HepG2 (cell line): ENCODE measurements around the gene BRI3BP. TPM values are rescaled to one million over a fixed set of nuclear protein-coding genes. Genes with fewer than 3 reads are reported as not detected.

Experiments used
- BORCS8-MEF2B ChIP-seq: sonication (generic); formaldehyde crosslinking; IDR thresholded peaks from 2 replicates; pipeline ENCODE4 v1.8.0; 2022; ENCODE audit warnings: mild to moderate bottlenecking, missing genetic modification reagents
- BRD4 ChIP-seq: sonication (generic); formaldehyde crosslinking; IDR thresholded peaks from 2 replicates; pipeline ENCODE4 v1.4.0; 2020; ENCODE audit warnings: missing genetic modification reagents
- CHCHD3 ChIP-seq: sonication (generic); formaldehyde crosslinking; IDR thresholded peaks from 2 replicates; pipeline ENCODE4 v1.8.0; 2022; ENCODE audit warnings: mild to moderate bottlenecking, missing genetic modification reagents, moderate library complexity
- DNMT1 ChIP-seq: sonication (generic); formaldehyde crosslinking; IDR thresholded peaks from 2 replicates; pipeline ENCODE4 v1.5.1; 2020; ENCODE audit warnings: mild to moderate bottlenecking, missing genetic modification reagents
- FOXK1 ChIP-seq: sonication (generic); formaldehyde crosslinking; IDR thresholded peaks from 2 replicates; pipeline ENCODE4 v1.4.0; 2020; ENCODE audit warnings: low read depth, missing genetic modification reagents, borderline replicate concordance
- FOXK2 ChIP-seq: fragments of 450-650 bp; IDR thresholded peaks from 2 replicates; pipeline ENCODE4 v1.6.1; 2016
- HDAC2 ChIP-seq: sonication (generic); formaldehyde crosslinking; IDR thresholded peaks from 2 replicates; pipeline ENCODE4 v1.4.0; 2020; ENCODE audit warnings: missing genetic modification reagents
- PAF1 ChIP-seq: IDR thresholded peaks from 2 replicates; pipeline ENCODE4 v1.6.1; 2016; ENCODE audit warnings: missing genetic modification reagents, missing compliant biosample characterization
- PHF8 ChIP-seq: sonication (generic); formaldehyde crosslinking; IDR thresholded peaks from 2 replicates; pipeline ENCODE4 v1.5.0; 2020; ENCODE audit warnings: missing genetic modification reagents
- RFXAP ChIP-seq: sonication (generic); formaldehyde crosslinking; IDR thresholded peaks from 2 replicates; pipeline ENCODE4 v1.4.0; 2020; ENCODE audit warnings: missing genetic modification reagents, borderline replicate concordance
- SP5 ChIP-seq: IDR thresholded peaks from 2 replicates; pipeline ENCODE4 v1.6.1; 2016; ENCODE audit warnings: low read depth, borderline replicate concordance
- SRF ChIP-seq: IDR thresholded peaks from 2 replicates; pipeline ENCODE4 v1.6.1; 2011; ENCODE audit warnings: mild to moderate bottlenecking, low read depth, low read length, moderate library complexity
- TCF12 ChIP-seq, 2 experiments: fragments of 450-650 bp in 1 of 2; sonication (generic) in 1 of 2; formaldehyde crosslinking in 1 of 2; IDR thresholded peaks; 2 replicates each; pipeline versions ENCODE4 v1.6.1 to v1.8.0; 2017 to 2022; ENCODE audit warnings: antibody characterized with exemption in 1 of 2, mild to moderate bottlenecking in 1 of 2, missing genetic modification reagents in 1 of 2, moderate library complexity in 1 of 2
- ZBTB21 ChIP-seq: sonication (generic); formaldehyde crosslinking; IDR thresholded peaks from 2 replicates; pipeline ENCODE4 v1.4.0; 2020; ENCODE audit warnings: missing genetic modification reagents
- ZBTB37 ChIP-seq: sonication (generic); formaldehyde crosslinking; IDR thresholded peaks from 2 replicates; pipeline ENCODE4 v1.4.0; 2020; ENCODE audit warnings: mild to moderate bottlenecking, missing genetic modification reagents
- ZNF282 ChIP-seq: fragments of 450-650 bp; IDR thresholded peaks from 2 replicates; pipeline ENCODE4 v1.6.1; 2018; ENCODE audit not compliant: partially characterized antibody
- ZNF326 ChIP-seq: sonication (generic); formaldehyde crosslinking; IDR thresholded peaks from 2 replicates; pipeline ENCODE4 v1.4.0; 2020; ENCODE audit warnings: missing genetic modification reagents, borderline replicate concordance
- ZNF564 ChIP-seq: sonication (generic); formaldehyde crosslinking; IDR thresholded peaks from 2 replicates; pipeline ENCODE4 v1.8.1; 2023; ENCODE audit warnings: mild to moderate bottlenecking, missing genetic modification reagents
- ZNF615 ChIP-seq: sonication (generic); formaldehyde crosslinking; IDR thresholded peaks from 2 replicates; pipeline ENCODE4 v1.5.0; 2020; ENCODE audit warnings: mild to moderate bottlenecking, missing genetic modification reagents, borderline replicate concordance
- ZNF639 ChIP-seq: conservative IDR thresholded peaks from 2 replicates; pipeline ENCODE4 v1.6.1; 2018; ENCODE audit warnings: missing genetic modification reagents
- ZNF644 ChIP-seq: IDR thresholded peaks from 2 replicates; pipeline ENCODE4 v1.6.1; 2016; ENCODE audit warnings: low read depth
- ZNF784 ChIP-seq: sonication (generic); formaldehyde crosslinking; IDR thresholded peaks from 2 replicates; pipeline ENCODE4 v1.5.1; 2020; ENCODE audit warnings: missing genetic modification reagents, mild to moderate bottlenecking, borderline replicate concordance
- polyA plus RNA-seq, 8 experiments: library from polyadenylated mRNA; depleted of rRNA in 3 of 8; stranded (reverse) in 7 of 8; unstranded in 1 of 8; fragments of >200 nt; fragmentation: Illumina TruSeq in 4 of 8; extraction: Trizol in 4 of 8; gene quantifications; 2 replicates each; pipeline versions ENCODE4 v1.2.1 to v1.2.3, GENCODE V29; 2011 to 2016; ENCODE audit warnings: low read depth in 4 of 8, missing spikeins in 1 of 8, mixed read lengths in 1 of 8; ENCODE audit not compliant: insufficient read depth in 1 of 8
- total RNA-seq, 5 experiments: library from RNA; depleted of rRNA; stranded (reverse); fragments of >200 nt; fragmentation: Illumina TruSeq; extraction: Trizol; gene quantifications; 2 replicates each; pipeline ENCODE4 v1.2.3, GENCODE V29; 2016; ENCODE audit warnings: low read depth in 1 of 5
- TF ChIP-seq, protein P1 (sequence below): sonication (generic); formaldehyde crosslinking; IDR thresholded peaks from 2 replicates; pipeline ENCODE4 v1.4.0; 2020; ENCODE audit warnings: missing genetic modification reagents
- TF ChIP-seq, protein P2 (sequence below): sonication (generic); formaldehyde crosslinking; IDR thresholded peaks from 2 replicates; pipeline ENCODE4 v1.4.0; 2020; ENCODE audit warnings: missing genetic modification reagents
- TF ChIP-seq, protein P3 (sequence below): sonication (generic); formaldehyde crosslinking; IDR thresholded peaks from 2 replicates; pipeline ENCODE4 v1.8.1; 2023; ENCODE audit warnings: mild to moderate bottlenecking, missing genetic modification reagents

Gene BRI3BP
- total and polyA plus RNA-seq, 2 of the 13 experiments (the other 11 are each of a cell fraction or from before 2014, with no cell fraction given): 7.5 to 21.1 TPM

DNA sequence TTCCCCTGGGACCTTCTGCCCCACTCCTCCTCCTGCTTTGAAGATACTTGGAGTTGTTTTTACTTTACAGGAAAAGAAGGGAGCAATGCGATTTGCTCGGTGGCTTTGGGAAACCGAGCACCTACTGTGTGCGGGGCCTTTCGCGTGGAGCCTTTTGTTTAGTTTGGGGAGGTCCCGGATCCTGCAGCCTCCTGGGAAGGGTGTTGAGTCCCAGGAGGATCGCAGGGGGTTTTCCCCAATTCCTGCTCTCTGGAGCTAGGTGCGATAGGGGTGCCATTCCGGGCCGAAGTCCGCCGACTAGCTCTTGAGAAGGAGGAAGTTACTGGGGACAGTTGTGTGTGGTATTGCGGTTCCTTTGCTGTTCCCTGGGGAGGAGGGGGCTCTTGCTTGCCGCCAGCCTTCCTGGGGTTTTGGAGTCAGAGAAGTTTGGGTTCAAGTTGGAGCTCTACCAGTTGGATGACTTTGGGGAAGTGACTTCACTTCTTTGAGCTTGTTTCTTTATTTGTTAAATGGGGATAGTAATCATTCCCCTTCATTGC is 1.1 kb downstream of the BRI3BP start (continued):
- TF ChIP-seq, protein P1, sequence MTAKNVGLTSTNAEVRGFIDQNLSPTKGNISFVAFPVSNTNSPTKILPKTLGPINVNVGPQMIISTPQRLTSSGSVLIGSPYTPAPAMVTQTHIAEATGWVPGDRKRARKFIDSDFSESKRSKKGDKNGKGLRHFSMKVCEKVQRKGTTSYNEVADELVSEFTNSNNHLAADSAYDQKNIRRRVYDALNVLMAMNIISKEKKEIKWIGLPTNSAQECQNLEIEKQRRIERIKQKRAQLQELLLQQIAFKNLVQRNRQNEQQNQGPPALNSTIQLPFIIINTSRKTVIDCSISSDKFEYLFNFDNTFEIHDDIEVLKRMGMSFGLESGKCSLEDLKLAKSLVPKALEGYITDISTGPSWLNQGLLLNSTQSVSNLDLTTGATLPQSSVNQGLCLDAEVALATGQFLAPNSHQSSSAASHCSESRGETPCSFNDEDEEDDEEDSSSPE (CRISPR knock-in tag): no peak
- TF ChIP-seq ZNF615 (CRISPR knock-in tag): no peak
- no peak for TF ChIP-seq SP5 (CRISPR knock-in tag)
- no peak for TF ChIP-seq ZNF326 (CRISPR knock-in tag)
- no peak for TF ChIP-seq HDAC2 (CRISPR knock-in tag)
- peak; percentile 16; the same call in 1 of the 2 replicates for TF ChIP-seq PHF8 (CRISPR knock-in tag)
- no peak for TF ChIP-seq ZNF282
- TF ChIP-seq CHCHD3 (CRISPR knock-in tag): no peak
- TF ChIP-seq RFXAP (CRISPR knock-in tag): 0 out of 2 replicates have a peak, but pooled peaks have one; percentile 52
- no peak for TF ChIP-seq ZNF644
- no peak for TF ChIP-seq BRD4 (CRISPR knock-in tag)
- no peak for TF ChIP-seq ZBTB37 (CRISPR knock-in tag)
- TF ChIP-seq SRF: no peak
- no peak for TF ChIP-seq PAF1
- TF ChIP-seq DNMT1 (CRISPR knock-in tag): no peak
- no peak for TF ChIP-seq ZBTB21
- TF ChIP-seq, protein P2, sequence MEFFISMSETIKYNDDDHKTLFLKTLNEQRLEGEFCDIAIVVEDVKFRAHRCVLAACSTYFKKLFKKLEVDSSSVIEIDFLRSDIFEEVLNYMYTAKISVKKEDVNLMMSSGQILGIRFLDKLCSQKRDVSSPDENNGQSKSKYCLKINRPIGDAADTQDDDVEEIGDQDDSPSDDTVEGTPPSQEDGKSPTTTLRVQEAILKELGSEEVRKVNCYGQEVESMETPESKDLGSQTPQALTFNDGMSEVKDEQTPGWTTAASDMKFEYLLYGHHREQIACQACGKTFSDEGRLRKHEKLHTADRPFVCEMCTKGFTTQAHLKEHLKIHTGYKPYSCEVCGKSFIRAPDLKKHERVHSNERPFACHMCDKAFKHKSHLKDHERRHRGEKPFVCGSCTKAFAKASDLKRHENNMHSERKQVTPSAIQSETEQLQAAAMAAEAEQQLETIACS (CRISPR knock-in tag): peak; percentile 16; the same call in 1 of the 2 replicates
- no peak for TF ChIP-seq TCF12 (IDR thresholded peaks at IDR 0.05)
- TF ChIP-seq TCF12 (CRISPR knock-in tag; IDR thresholded peaks at IDR 0.05): no peak
- TF ChIP-seq ZNF564 (CRISPR knock-in tag): no peak
- no peak for TF ChIP-seq FOXK1 (CRISPR knock-in tag)
- TF ChIP-seq, protein P3, sequence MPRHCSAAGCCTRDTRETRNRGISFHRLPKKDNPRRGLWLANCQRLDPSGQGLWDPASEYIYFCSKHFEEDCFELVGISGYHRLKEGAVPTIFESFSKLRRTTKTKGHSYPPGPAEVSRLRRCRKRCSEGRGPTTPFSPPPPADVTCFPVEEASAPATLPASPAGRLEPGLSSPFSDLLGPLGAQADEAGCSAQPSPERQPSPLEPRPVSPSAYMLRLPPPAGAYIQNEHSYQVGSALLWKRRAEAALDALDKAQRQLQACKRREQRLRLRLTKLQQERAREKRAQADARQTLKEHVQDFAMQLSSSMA (CRISPR knock-in tag): no peak
- TF ChIP-seq BORCS8-MEF2B (CRISPR knock-in tag): no peak
- no peak for TF ChIP-seq ZNF639 (CRISPR knock-in tag)
- no peak for TF ChIP-seq FOXK2
- no peak for TF ChIP-seq ZNF784 (CRISPR knock-in tag)
